K562 (cell line): Measurements from ENCODE around the gene LY6G6D. TPM values are rescaled to one million over a fixed set of nuclear protein-coding genes. Genes with fewer than 3 reads are reported as not detected.

ENCODE experiments used
- ARHGAP35 ChIP-seq: fragments of 450-650 bp; IDR thresholded peaks from 2 replicates; pipeline ENCODE4 v1.6.1; 2018; ENCODE audit not compliant: partially characterized antibody
- ARID1B ChIP-seq: fragments of 450-650 bp; IDR thresholded peaks from 2 replicates; pipeline ENCODE4 v1.6.1; 2016; ENCODE audit warnings: antibody characterized with exemption, mild to moderate bottlenecking, inconsistent platforms
- CAMTA2 ChIP-seq: fragments of 250-450 bp; sonication (Bioruptor Pico); conservative IDR thresholded peaks from 2 replicates; pipeline ENCODE4 v1.5.1; 2022
- CBFA2T2 ChIP-seq: fragments of 450-650 bp; conservative IDR thresholded peaks from 2 replicates; pipeline ENCODE4 v1.6.1; 2017; ENCODE audit warnings: mild to moderate bottlenecking
- CBFB ChIP-seq: sonication (generic); formaldehyde crosslinking; IDR thresholded peaks from 2 replicates; pipeline ENCODE4 v1.4.0; 2020; ENCODE audit warnings: mild to moderate bottlenecking, missing genetic modification reagents
- E4F1 ChIP-seq: fragments of 250-450 bp; sonication (Bioruptor Pico); IDR thresholded peaks from 2 replicates; pipeline ENCODE4 v1.5.0; 2021; ENCODE audit warnings: mild to moderate bottlenecking, borderline replicate concordance
- ELK1 ChIP-seq: sonication (generic); formaldehyde crosslinking; IDR thresholded peaks from 2 replicates; pipeline ENCODE4 v1.8.1; 2022; ENCODE audit warnings: missing genetic modification reagents
- HNRNPLL ChIP-seq: fragments of 200-400 bp; formaldehyde crosslinking; IDR thresholded peaks from 2 replicates; pipeline ENCODE4 v1.6.1; 2017; ENCODE audit warnings: low read length, low read depth, mild to moderate bottlenecking; ENCODE audit not compliant: poor library complexity, severe bottlenecking
- JUNB ChIP-seq: fragments of 450-650 bp; formaldehyde crosslinking; conservative IDR thresholded peaks from 2 replicates; pipeline ENCODE4 v1.4.0; 2020; ENCODE audit warnings: mild to moderate bottlenecking
- MTA2 ChIP-seq: fragments of 450-650 bp; IDR thresholded peaks from 2 replicates; pipeline ENCODE4 v1.6.1; 2016; ENCODE audit warnings: low read depth
- PHF21A ChIP-seq: fragments of 450-650 bp; IDR thresholded peaks from 2 replicates; pipeline ENCODE4 v1.6.1; 2017; ENCODE audit warnings: low read depth, borderline replicate concordance
- PTBP1 ChIP-seq: fragments of 200-400 bp; formaldehyde crosslinking; IDR thresholded peaks from 2 replicates; pipeline ENCODE4 v1.6.1; 2017; ENCODE audit warnings: low read depth, low read length
- RHOXF2B ChIP-seq: fragments of 250-450 bp; sonication (Bioruptor Pico); conservative IDR thresholded peaks from 2 replicates; pipeline ENCODE4 v1.5.1; 2021
- SETDB1 ChIP-seq: IDR thresholded peaks from one replicate; pipeline ENCODE4 v1.6.1; 2012; ENCODE audit warnings: low read length, control low read depth, inconsistent platforms
- SIX5 ChIP-seq, 2 experiments: IDR thresholded peaks; 2 replicates each; pipeline ENCODE4 v1.6.1; 2011; ENCODE audit warnings: low read length in 2 of 2, borderline replicate concordance in 1 of 2, low read depth in 1 of 2, mild to moderate bottlenecking in 1 of 2, moderate library complexity in 1 of 2; ENCODE audit not compliant: insufficient read depth in 1 of 2
- SLC30A9 ChIP-seq: fragments of 250-450 bp; sonication (Bioruptor Pico); IDR thresholded peaks from 2 replicates; pipeline ENCODE4 v1.8.0; 2022; ENCODE audit warnings: mild to moderate bottlenecking, moderate library complexity
- ZBTB11 ChIP-seq, 3 experiments: fragments of 200-800 bp in 1 of 3; fragments of 250-450 bp in 1 of 3; fragments of 450-650 bp in 1 of 3; sonication (Bioruptor Pico) in 1 of 3; sonication (Bioruptor generic) in 1 of 3; formaldehyde crosslinking in 1 of 3; IDR thresholded peaks; 2 replicates each; pipeline versions ENCODE4 v1.6.1 to v1.8.0; 2016 to 2022; ENCODE audit warnings: mild to moderate bottlenecking in 2 of 3, missing genetic modification characterization in 2 of 3, missing compliant biosample characterization in 1 of 3, moderate library complexity in 1 of 3
- ZBTB17 ChIP-seq: fragments of 450-650 bp; formaldehyde crosslinking; IDR thresholded peaks from 2 replicates; pipeline ENCODE4 v1.4.0; 2020; ENCODE audit warnings: mild to moderate bottlenecking
- ZNF134 ChIP-seq: fragments of 250-450 bp; sonication (Bioruptor Pico); conservative IDR thresholded peaks from 2 replicates; pipeline ENCODE4 v1.4.0; 2020
- ZNF197 ChIP-seq: fragments of 200-800 bp; sonication (Bioruptor generic); IDR thresholded peaks from 2 replicates; pipeline ENCODE4 v1.6.1; 2016; ENCODE audit warnings: low read depth, missing genetic modification characterization, missing compliant biosample characterization
- ZNF512 ChIP-seq: IDR thresholded peaks from 2 replicates; pipeline ENCODE4 v1.6.1; 2016; ENCODE audit warnings: missing genetic modification characterization, missing compliant biosample characterization
- ZNF668 ChIP-seq: fragments of 250-450 bp; sonication (Bioruptor Pico); IDR thresholded peaks from 2 replicates; pipeline ENCODE4 v1.8.0; 2022; ENCODE audit warnings: mild to moderate bottlenecking, inconsistent platforms
- polyA plus RNA-seq, 8 experiments: library from polyadenylated mRNA; depleted of rRNA in 4 of 8; stranded (reverse) in 5 of 8; unstranded in 3 of 8; fragments of >200 nt; fragmentation: Nextera tagmentation in 2 of 8; fragmentation: Illumina TruSeq in 1 of 8; extraction: Ambion mirVana in 2 of 8; extraction: Trizol in 1 of 8; gene quantifications; 2 replicates each; pipeline versions ENCODE4 v1.2.1 to v1.2.3, GENCODE V29; 2011 to 2014; ENCODE audit warnings: inconsistent platforms in 1 of 8, missing spikeins in 1 of 8
- total RNA-seq, 7 experiments: library from RNA; depleted of rRNA in 6 of 7; stranded (reverse); fragments of >200 nt in 6 of 7; fragmentation: Illumina TruSeq in 2 of 7; extraction: Trizol in 2 of 7; gene quantifications; 2 replicates each; pipeline versions ENCODE4 v1.2.1 to v1.2.3, GENCODE V29; 2011 to 2021; ENCODE audit warnings: low replicate concordance in 1 of 7

LY6G6D gene
- total and polyA plus RNA-seq, 9 of the 15 experiments (the other 6 are each of a cell fraction or from before 2014, with no cell fraction given): 0.30 to 0.38 TPM; not detected in 7

GRCh38 chr6:31729515-31729978, 14.4 kb downstream of the LY6G6D start (continued):
- TF ChIP-seq ARID1B: no peak
- TF ChIP-seq PHF21A: no peak
- no peak for TF ChIP-seq ZBTB11 (CRISPR knock-in tag; IDR thresholded peaks at IDR 0.05)
- peak; percentile 85 for TF ChIP-seq CBFB (CRISPR knock-in tag)
- TF ChIP-seq ZNF512: no peak
- TF ChIP-seq ZNF134 (CRISPR knock-in tag): no peak
- no peak for TF ChIP-seq ZNF197 (CRISPR knock-in tag)
- TF ChIP-seq CBFA2T2: no peak
- TF ChIP-seq ARHGAP35: no peak
- TF ChIP-seq JUNB (CRISPR knock-in tag): no peak
- TF ChIP-seq ELK1 (CRISPR knock-in tag): no peak
- peak; percentile 20; the same call in 1 of the 2 replicates for TF ChIP-seq PTBP1
- TF ChIP-seq CAMTA2 (CRISPR knock-in tag): no peak
- no peak for TF ChIP-seq HNRNPLL
- TF ChIP-seq ZBTB17 (CRISPR knock-in tag): peak; percentile 93
- TF ChIP-seq RHOXF2B (CRISPR knock-in tag): no peak
- 0 out of 2 replicates have a peak, but pooled peaks have one; percentile 16 for TF ChIP-seq SLC30A9 (CRISPR knock-in tag)
- TF ChIP-seq SETDB1: no peak
- no peak for TF ChIP-seq E4F1
- TF ChIP-seq MTA2: no peak
- TF ChIP-seq SIX5 (IDR thresholded peaks at IDR 0.05; ENCODE audit: borderline replicate concordance in 1 of 2, insufficient read depth in 1 of 2, low read depth in 1 of 2, low read length in 2 of 2): no peak
- no peak for TF ChIP-seq ZNF668 (CRISPR knock-in tag)
